HL-60 (cell line): ENCODE results near the gene PNKP.
A peak's percentile ranks its signal among the peaks of the same experiment; 100 is the strongest.

Experiments
- CTCF ChIP-seq: IDR thresholded peaks from one replicate; pipeline ENCODE4 v1.5.1; 2011; ENCODE audit warnings: low read length, control low read depth, inconsistent platforms; ENCODE audit not compliant: insufficient read depth
- POLR2AphosphoS5 ChIP-seq: IDR thresholded peaks from 2 replicates; pipeline ENCODE4 v1.6.1; 2012; ENCODE audit warnings: low read depth
- REST ChIP-seq: IDR thresholded peaks from 2 replicates; pipeline ENCODE4 v1.6.1; 2012; ENCODE audit warnings: low read depth; ENCODE audit not compliant: insufficient replicate concordance

DNA sequence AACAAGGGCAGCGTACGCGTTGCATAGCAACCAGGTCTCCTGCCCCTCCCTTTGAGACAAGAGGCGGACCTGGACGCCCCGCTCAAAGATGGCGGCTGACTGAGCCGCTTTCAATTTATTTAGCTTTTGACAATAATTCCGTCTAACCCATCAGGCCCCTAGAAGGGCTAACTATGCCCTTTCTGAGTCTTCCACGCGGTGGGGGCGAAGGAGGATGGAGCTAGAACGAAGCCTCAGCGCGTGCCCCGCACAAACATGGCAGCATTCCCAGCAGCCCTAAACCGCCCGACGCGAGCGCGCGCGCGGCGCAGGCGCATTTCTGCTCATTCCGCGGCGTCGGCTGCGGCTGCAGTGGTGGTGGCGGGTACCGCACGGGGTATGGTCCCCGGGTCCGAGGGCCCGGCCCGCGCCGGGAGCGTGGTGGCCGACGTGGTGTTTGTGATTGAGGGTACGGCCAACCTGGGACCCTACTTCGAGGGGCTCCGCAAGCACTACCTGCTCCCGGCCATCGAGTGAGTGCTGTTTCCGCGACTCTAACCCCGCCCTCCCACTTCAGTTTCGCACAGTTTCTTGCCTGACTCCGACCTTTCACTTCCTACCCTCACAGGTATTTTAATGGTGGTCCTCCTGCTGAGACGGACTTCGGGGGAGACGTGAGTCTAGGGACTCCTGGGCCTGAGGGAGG, 49.3 kb downstream of the PNKP start, which contains the start of gene MED25:
- no peak for TF ChIP-seq CTCF
- TF ChIP-seq REST, result no peak
- TF ChIP-seq POLR2AphosphoS5, result peak; percentile 64; the same call in 1 of the 2 replicates
